GM12891 (cell line): ENCODE results near the gene ZRANB3.

Source experiments
- PAX5 ChIP-seq: IDR thresholded peaks from 2 replicates; pipeline ENCODE4 v1.6.1; 2011; ENCODE audit warnings: low read length, moderate library complexity, mild to moderate bottlenecking; ENCODE audit not compliant: insufficient read depth, severe bottlenecking
- POLR2A ChIP-seq: IDR thresholded peaks from 2 replicates; pipeline ENCODE4 v1.6.1; 2011; ENCODE audit warnings: low read depth, low read length, control low read depth
- POLR2AphosphoS5 ChIP-seq: IDR thresholded peaks from 2 replicates; pipeline ENCODE4 v1.6.1; 2011; ENCODE audit warnings: low read depth, low read length, control low read depth
- POU2F2 ChIP-seq: IDR thresholded peaks from 2 replicates; pipeline ENCODE4 v1.6.1; 2011; ENCODE audit warnings: low read depth, mild to moderate bottlenecking, control low read depth, low read length, moderate library complexity
- SPI1 ChIP-seq: IDR thresholded peaks from 2 replicates; pipeline ENCODE4 v1.6.1; 2011; ENCODE audit warnings: low read depth, low read length, control low read depth
- TAF1 ChIP-seq: IDR thresholded peaks from 2 replicates; pipeline ENCODE4 v1.6.1; 2011; ENCODE audit warnings: low read depth, low read length, control low read depth

DNA sequence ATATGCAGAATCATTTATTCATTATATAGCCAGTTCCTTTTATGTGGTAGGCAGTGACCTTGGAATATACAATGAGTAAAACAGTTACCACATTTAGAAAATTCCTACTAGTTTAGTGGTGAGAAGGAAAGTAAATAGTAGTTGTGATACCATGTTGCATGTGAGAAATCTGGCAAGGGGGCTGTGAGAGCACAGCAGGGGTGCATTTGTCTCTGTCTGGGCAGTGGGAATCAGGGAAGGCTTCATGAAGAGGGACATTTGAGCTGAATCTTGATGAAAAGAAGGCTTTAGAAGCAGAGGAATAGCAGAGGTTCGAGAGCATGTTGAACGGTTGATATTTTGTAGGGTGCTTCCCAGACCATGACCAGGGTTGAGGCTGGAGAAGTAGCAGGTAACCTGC is 400.3 kb downstream of the ZRANB3 start:
- no peak for TF ChIP-seq TAF1
- no peak for TF ChIP-seq POLR2AphosphoS5
- no peak for TF ChIP-seq POLR2A
- no peak for TF ChIP-seq POU2F2
- TF ChIP-seq SPI1 = no peak
- no peak for TF ChIP-seq PAX5
